ENCODE measurements around the gene GSTT2. TPM values are rescaled to one million over a fixed set of nuclear protein-coding genes. Genes with fewer than 3 reads are reported as not detected.

Gene GSTT2
- total RNA-seq, 1 donor: 1.1 TPM

GRCh38 chr22:24026056-24026455, 46.1 kb downstream of the GSTT2 start:
- H4K20me1 ChIP-seq (ENCODE audit: insufficient read depth, low read length): peaks cover 40% of the 10 kb centered on the region
- TF ChIP-seq CTCF (IDR thresholded peaks at IDR 0.05; ENCODE audit: extremely low read depth, low read depth, low read length): no peak
- no peaks in the 10 kb centered on the region for H3K4me1 ChIP-seq (ENCODE audit: insufficient read depth, low read length)
- no peak overlapping the region for H3K27ac ChIP-seq (ENCODE audit: low read depth, low read length)
- no peaks in the 10 kb centered on the region for H3K27me3 ChIP-seq (ENCODE audit: insufficient read depth, low read length)
- H2AFZ ChIP-seq (ENCODE audit: low read length): no peak overlapping the region
- H3K36me3 ChIP-seq (ENCODE audit: insufficient read depth, low read length): peaks cover under 1% of the 10 kb centered on the region
- no peak overlapping the region for H3K4me2 ChIP-seq (ENCODE audit: insufficient read depth, low read length)
- peaks cover 81% of the 10 kb centered on the region for H3K79me2 ChIP-seq (ENCODE audit: insufficient read depth, low read length)
- H3K9me3 ChIP-seq (ENCODE audit: low read depth, low read length): no peaks in the 10 kb centered on the region
- no peak overlapping the region for H3K4me3 ChIP-seq (ENCODE audit: insufficient read depth, low read length)
- DNase-seq (ENCODE audit: insufficient read length, low spot score, missing footprints): no peak

GRCh38 chr22:24026733-24027132, 46.8 kb downstream of the GSTT2 start:
- H3K4me1 ChIP-seq (ENCODE audit: insufficient read depth, low read length): no peaks in the 10 kb centered on the region
- TF ChIP-seq CTCF (IDR thresholded peaks at IDR 0.05; ENCODE audit: extremely low read depth, low read depth, low read length): no peak
- no peak overlapping the region for H2AFZ ChIP-seq (ENCODE audit: low read length)
- no peak for DNase-seq (ENCODE audit: insufficient read length, low spot score, missing footprints)
- peaks cover 85% of the 10 kb centered on the region for H3K79me2 ChIP-seq (ENCODE audit: insufficient read depth, low read length)
- H3K4me2 ChIP-seq (ENCODE audit: insufficient read depth, low read length): no peak overlapping the region
- H3K4me3 ChIP-seq (ENCODE audit: insufficient read depth, low read length): no peak overlapping the region
- H3K36me3 ChIP-seq (ENCODE audit: insufficient read depth, low read length): peaks cover 5% of the 10 kb centered on the region
- no peak overlapping the region for H3K27ac ChIP-seq (ENCODE audit: low read depth, low read length)
- no peaks in the 10 kb centered on the region for H3K27me3 ChIP-seq (ENCODE audit: insufficient read depth, low read length)
- peaks cover 45% of the 10 kb centered on the region for H4K20me1 ChIP-seq (ENCODE audit: insufficient read depth, low read length)
- no peaks in the 10 kb centered on the region for H3K9me3 ChIP-seq (ENCODE audit: low read depth, low read length)

GRCh38 chr22:24027389-24027975, 47.5 kb downstream of the GSTT2 start:
- H3K9me3 ChIP-seq (ENCODE audit: low read depth, low read length): no peaks in the 10 kb centered on the region
- no peak overlapping the region for H3K4me2 ChIP-seq (ENCODE audit: insufficient read depth, low read length)
- no peak for TF ChIP-seq CTCF (IDR thresholded peaks at IDR 0.05; ENCODE audit: extremely low read depth, low read depth, low read length)
- peaks cover 5% of the 10 kb centered on the region for H3K36me3 ChIP-seq (ENCODE audit: insufficient read depth, low read length)
- no peak overlapping the region for H2AFZ ChIP-seq (ENCODE audit: low read length)
- H3K4me3 ChIP-seq (ENCODE audit: insufficient read depth, low read length): no peak overlapping the region
- H3K79me2 ChIP-seq (ENCODE audit: insufficient read depth, low read length): peaks cover 88% of the 10 kb centered on the region
- H3K27me3 ChIP-seq (ENCODE audit: insufficient read depth, low read length): no peaks in the 10 kb centered on the region
- DNase-seq (ENCODE audit: insufficient read length, low spot score, missing footprints): no peak
- H3K4me1 ChIP-seq (ENCODE audit: insufficient read depth, low read length): no peaks in the 10 kb centered on the region
- no peak overlapping the region for H3K27ac ChIP-seq (ENCODE audit: low read depth, low read length)
- H4K20me1 ChIP-seq (ENCODE audit: insufficient read depth, low read length): peaks cover 47% of the 10 kb centered on the region

GRCh38 chr22:24027991-24028390, 48.1 kb downstream of the GSTT2 start:
- Histone ChIP-seq H3K27ac (ENCODE audit: low read depth, low read length) (no peak overlapping the region), H2AFZ (ENCODE audit: low read length) (no peak overlapping the region), H4K20me1 (ENCODE audit: insufficient read depth, low read length) (peaks cover 47% of the 10 kb centered on the region), H3K4me3 (ENCODE audit: insufficient read depth, low read length) (no peak overlapping the region), H3K27me3 (ENCODE audit: insufficient read depth, low read length) (no peaks in the 10 kb centered on the region), H3K4me2 (ENCODE audit: insufficient read depth, low read length) (no peak overlapping the region), H3K36me3 (ENCODE audit: insufficient read depth, low read length) (peaks cover 5% of the 10 kb centered on the region), H3K4me1 (ENCODE audit: insufficient read depth, low read length) (no peaks in the 10 kb centered on the region), H3K9me3 (ENCODE audit: low read depth, low read length) (no peaks in the 10 kb centered on the region), H3K79me2 (ENCODE audit: insufficient read depth, low read length) (peaks cover 86% of the 10 kb centered on the region)
- TF ChIP-seq CTCF (IDR thresholded peaks at IDR 0.05; ENCODE audit: extremely low read depth, low read depth, low read length): no peak
- DNase-seq (ENCODE audit: insufficient read length, low spot score, missing footprints): no peak

Data from osteoblast (primary cell).